ENCODE data around the gene CCDC188. TPM values are rescaled to one million over a fixed set of nuclear protein-coding genes. Genes with fewer than 3 reads are reported as not detected.

Gene CCDC188
- total and polyA plus RNA-seq, 9 of the 15 experiments (the other 6 are each of a cell fraction or from before 2014, with no cell fraction given), result not detected

DNA sequence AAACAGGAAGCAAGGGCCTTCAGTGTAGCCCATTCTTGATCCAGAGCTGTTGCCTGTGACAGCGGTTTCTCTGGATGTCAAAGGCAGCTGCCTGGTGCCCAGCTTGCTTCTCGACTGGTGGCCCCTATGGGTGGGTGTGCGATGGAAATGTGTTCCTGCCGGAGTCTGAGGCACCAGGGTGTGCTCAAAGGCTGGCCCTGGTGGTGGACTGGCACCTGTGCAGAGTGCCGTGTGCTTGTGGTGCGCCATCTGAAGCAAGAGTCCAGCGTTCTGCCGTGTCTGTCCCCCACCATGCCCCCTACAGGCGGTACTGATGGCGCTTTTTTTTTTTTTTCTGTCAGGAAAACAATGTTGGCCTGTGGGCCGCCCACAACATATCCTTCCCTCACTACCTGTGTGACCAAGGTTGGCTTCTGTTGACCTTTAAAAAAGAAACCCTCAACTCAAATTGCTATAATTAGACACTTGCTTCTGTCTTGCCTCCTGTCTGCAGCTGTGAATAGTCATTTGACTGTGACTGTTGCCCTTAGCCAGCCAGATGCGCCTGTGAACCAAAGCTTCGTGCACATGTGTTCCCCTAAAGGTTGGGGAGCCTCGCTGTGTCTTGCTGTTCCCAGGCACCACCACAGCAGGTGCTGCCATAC lies 39.7 kb downstream of the CCDC188 start (continued):
- TF ChIP-seq, protein P1, sequence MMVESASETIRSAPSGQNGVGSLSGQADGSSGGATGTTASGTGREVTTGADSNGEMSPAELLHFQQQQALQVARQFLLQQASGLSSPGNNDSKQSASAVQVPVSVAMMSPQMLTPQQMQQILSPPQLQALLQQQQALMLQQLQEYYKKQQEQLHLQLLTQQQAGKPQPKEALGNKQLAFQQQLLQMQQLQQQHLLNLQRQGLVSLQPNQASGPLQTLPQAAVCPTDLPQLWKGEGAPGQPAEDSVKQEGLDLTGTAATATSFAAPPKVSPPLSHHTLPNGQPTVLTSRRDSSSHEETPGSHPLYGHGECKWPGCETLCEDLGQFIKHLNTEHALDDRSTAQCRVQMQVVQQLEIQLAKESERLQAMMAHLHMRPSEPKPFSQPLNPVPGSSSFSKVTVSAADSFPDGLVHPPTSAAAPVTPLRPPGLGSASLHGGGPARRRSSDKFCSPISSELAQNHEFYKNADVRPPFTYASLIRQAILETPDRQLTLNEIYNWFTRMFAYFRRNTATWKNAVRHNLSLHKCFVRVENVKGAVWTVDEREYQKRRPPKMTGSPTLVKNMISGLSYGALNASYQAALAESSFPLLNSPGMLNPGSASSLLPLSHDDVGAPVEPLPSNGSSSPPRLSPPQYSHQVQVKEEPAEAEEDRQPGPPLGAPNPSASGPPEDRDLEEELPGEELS (CRISPR knock-in tag; IDR thresholded peaks at IDR 0.05; ENCODE audit: borderline replicate concordance), result no peak
- TF ChIP-seq PML (IDR thresholded peaks at IDR 0.05; ENCODE audit: low read length) (0 out of 2 replicates have a peak, but pooled peaks have one; percentile 25), ZNF696 (CRISPR knock-in tag; conservative IDR thresholded peaks at IDR 0.05) (peak; percentile 55; the same call in 1 of the 2 replicates), MAZ (CRISPR knock-in tag; conservative IDR thresholded peaks at IDR 0.05 in 1 of 2, IDR thresholded peaks at IDR 0.05 in 1 of 2) (peak; percentile 24 to 53; a peak in 2 of 4 replicates), SPI1 (IDR thresholded peaks at IDR 0.05; ENCODE audit: borderline replicate concordance, low read depth, low read length) (peak; percentile 4; the same call in 1 of the 2 replicates), SIN3A (IDR thresholded peaks at IDR 0.05; ENCODE audit: borderline replicate concordance in 2 of 2, control insufficient read depth in 1 of 2, low read depth in 2 of 2, low read length in 2 of 2) (0 out of 4 replicates have a peak, but pooled peaks of 1 of the 2 experiments have one; percentile 14), KLF16 (IDR thresholded peaks at IDR 0.05) (0 out of 2 replicates have a peak, but pooled peaks have one; percentile 33), POLR2A (conservative IDR thresholded peaks at IDR 0.05) (peak; percentile 87), SETDB1 (IDR thresholded peaks at IDR 0.05; ENCODE audit: low read length) (peak; percentile 96), HNRNPL (IDR thresholded peaks at IDR 0.05; ENCODE audit: low read depth, low read length) (peak; percentile 73; the same call in 1 of the 2 replicates), HLTF (IDR thresholded peaks at IDR 0.05) (0 out of 2 replicates have a peak, but pooled peaks have one; percentile 28)
- TF ChIP-seq, protein P2, sequence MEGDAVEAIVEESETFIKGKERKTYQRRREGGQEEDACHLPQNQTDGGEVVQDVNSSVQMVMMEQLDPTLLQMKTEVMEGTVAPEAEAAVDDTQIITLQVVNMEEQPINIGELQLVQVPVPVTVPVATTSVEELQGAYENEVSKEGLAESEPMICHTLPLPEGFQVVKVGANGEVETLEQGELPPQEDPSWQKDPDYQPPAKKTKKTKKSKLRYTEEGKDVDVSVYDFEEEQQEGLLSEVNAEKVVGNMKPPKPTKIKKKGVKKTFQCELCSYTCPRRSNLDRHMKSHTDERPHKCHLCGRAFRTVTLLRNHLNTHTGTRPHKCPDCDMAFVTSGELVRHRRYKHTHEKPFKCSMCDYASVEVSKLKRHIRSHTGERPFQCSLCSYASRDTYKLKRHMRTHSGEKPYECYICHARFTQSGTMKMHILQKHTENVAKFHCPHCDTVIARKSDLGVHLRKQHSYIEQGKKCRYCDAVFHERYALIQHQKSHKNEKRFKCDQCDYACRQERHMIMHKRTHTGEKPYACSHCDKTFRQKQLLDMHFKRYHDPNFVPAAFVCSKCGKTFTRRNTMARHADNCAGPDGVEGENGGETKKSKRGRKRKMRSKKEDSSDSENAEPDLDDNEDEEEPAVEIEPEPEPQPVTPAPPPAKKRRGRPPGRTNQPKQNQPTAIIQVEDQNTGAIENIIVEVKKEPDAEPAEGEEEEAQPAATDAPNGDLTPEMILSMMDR (IDR thresholded peaks at IDR 0.05 in 2 of 3, conservative IDR thresholded peaks at IDR 0.05 in 1 of 3; ENCODE audit: insufficient read depth in 2 of 3, low read depth in 1 of 3, low read length in 3 of 3), result peak; percentile 93 to 99 (median 94)
- TF ChIP-seq, protein P3, sequence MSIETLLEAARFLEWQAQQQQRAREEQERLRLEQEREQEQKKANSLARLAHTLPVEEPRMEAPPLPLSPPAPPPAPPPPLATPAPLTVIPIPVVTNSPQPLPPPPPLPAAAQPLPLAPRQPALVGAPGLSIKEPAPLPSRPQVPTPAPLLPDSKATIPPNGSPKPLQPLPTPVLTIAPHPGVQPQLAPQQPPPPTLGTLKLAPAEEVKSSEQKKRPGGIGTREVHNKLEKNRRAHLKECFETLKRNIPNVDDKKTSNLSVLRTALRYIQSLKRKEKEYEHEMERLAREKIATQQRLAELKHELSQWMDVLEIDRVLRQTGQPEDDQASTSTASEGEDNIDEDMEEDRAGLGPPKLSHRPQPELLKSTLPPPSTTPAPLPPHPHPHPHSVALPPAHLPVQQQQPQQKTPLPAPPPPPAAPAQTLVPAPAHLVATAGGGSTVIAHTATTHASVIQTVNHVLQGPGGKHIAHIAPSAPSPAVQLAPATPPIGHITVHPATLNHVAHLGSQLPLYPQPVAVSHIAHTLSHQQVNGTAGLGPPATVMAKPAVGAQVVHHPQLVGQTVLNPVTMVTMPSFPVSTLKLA (conservative IDR thresholded peaks at IDR 0.05), result no peak
- TF ChIP-seq, protein P4, sequence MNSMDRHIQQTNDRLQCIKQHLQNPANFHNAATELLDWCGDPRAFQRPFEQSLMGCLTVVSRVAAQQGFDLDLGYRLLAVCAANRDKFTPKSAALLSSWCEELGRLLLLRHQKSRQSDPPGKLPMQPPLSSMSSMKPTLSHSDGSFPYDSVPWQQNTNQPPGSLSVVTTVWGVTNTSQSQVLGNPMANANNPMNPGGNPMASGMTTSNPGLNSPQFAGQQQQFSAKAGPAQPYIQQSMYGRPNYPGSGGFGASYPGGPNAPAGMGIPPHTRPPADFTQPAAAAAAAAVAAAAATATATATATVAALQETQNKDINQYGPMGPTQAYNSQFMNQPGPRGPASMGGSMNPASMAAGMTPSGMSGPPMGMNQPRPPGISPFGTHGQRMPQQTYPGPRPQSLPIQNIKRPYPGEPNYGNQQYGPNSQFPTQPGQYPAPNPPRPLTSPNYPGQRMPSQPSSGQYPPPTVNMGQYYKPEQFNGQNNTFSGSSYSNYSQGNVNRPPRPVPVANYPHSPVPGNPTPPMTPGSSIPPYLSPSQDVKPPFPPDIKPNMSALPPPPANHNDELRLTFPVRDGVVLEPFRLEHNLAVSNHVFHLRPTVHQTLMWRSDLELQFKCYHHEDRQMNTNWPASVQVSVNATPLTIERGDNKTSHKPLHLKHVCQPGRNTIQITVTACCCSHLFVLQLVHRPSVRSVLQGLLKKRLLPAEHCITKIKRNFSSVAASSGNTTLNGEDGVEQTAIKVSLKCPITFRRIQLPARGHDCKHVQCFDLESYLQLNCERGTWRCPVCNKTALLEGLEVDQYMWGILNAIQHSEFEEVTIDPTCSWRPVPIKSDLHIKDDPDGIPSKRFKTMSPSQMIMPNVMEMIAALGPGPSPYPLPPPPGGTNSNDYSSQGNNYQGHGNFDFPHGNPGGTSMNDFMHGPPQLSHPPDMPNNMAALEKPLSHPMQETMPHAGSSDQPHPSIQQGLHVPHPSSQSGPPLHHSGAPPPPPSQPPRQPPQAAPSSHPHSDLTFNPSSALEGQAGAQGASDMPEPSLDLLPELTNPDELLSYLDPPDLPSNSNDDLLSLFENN (IDR thresholded peaks at IDR 0.05; ENCODE audit: low read depth in 2 of 2, low read length in 2 of 2), result 0 out of 4 replicates have a peak, but pooled peaks of 1 of the 2 experiments have one; percentile 12
- TF ChIP-seq, protein P5, sequence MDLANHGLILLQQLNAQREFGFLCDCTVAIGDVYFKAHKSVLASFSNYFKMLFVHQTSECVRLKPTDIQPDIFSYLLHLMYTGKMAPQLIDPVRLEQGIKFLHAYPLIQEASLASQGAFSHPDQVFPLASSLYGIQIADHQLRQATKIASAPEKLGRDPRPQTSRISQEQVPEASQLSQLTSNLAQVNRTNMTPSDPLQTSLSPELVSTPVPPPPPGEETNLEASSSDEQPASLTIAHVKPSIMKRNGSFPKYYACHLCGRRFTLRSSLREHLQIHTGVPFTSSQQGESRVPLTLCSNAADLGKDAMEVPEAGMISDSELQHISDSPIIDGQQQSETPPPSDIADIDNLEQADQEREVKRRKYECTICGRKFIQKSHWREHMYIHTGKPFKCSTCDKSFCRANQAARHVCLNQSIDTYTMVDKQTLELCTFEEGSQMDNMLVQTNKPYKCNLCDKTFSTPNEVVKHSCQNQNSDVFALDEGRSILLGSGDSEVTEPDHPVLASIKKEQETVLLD (IDR thresholded peaks at IDR 0.05), result peak; percentile 71
